PC-3 (cell line): ENCODE measurements around the gene PREX1. TPM values are rescaled to one million over a fixed set of nuclear protein-coding genes. Genes with fewer than 3 reads are reported as not detected.

ENCODE experiments used
- ATAC-seq: fragments of 200-7000 bp; cut with Tn5 transposase; 2 replicates; pipeline ENCODE4 v1.9.1; 2020; ENCODE audit warnings: mild to moderate bottlenecking, moderate library complexity
- BruUV-seq: library from RNA; stranded (reverse); fragments of 400-500 nt; replicated peaks from 2 replicates; lab custom pipeline; 2021; lab: Mats Ljungman, UMichigan
- CTCF ChIA-PET: fragments of 300-600 bp; sonication (Branson Sonifier 250); formaldehyde crosslinking; loops from one replicate; lab custom pipeline; 2022; ENCODE audit warnings: antibody characterized with exemption; lab: Charles Lee
- POLR2A ChIA-PET: fragments of 300-600 bp; sonication (Branson Sonifier 250); formaldehyde crosslinking; loops from one replicate; lab custom pipeline; 2022; ENCODE audit warnings: antibody characterized with exemption; ENCODE audit not compliant: unreplicated experiment; lab: Charles Lee
- DNase-seq: peaks from one replicate; pipeline ENCODE4 v3.0.0-alpha.2; 2015
- H2AFZ ChIP-seq: fragments of 300-600 bp; sonication (generic); 2 replicates; pipeline ENCODE4 v1.6.0; 2016; ENCODE audit warnings: antibody characterized with exemption, low read length
- H3F3A ChIP-seq: fragments of 300-600 bp; sonication (generic); one replicate; pipeline ENCODE4 v1.6.0; 2017; ENCODE audit warnings: antibody characterized with exemption, low read length, control low read depth, mild to moderate bottlenecking; ENCODE audit not compliant: unreplicated experiment
- H3K27ac ChIP-seq: fragments of 300-600 bp; sonication (generic); 2 replicates; pipeline ENCODE4 v1.5.1; 2016; ENCODE audit warnings: mild to moderate bottlenecking, low read length
- H3K27me3 ChIP-seq: fragments of 300-600 bp; sonication (generic); 2 replicates; pipeline ENCODE4 v1.6.1; 2016; ENCODE audit warnings: low read length, mixed read lengths
- H3K36me3 ChIP-seq: fragments of 300-600 bp; sonication (generic); 2 replicates; pipeline ENCODE4 v1.6.1; 2016; ENCODE audit warnings: low read depth, mixed run types, low read length, mixed read lengths
- H3K4me1 ChIP-seq: fragments of 300-600 bp; sonication (generic); 2 replicates; pipeline ENCODE4 v1.5.1; 2016; ENCODE audit warnings: low read length; ENCODE audit not compliant: insufficient read depth
- H3K4me2 ChIP-seq: fragments of 300-600 bp; sonication (generic); 2 replicates; pipeline ENCODE4 v1.6.0; 2016; ENCODE audit warnings: low read length
- H3K4me3 ChIP-seq: fragments of 300-600 bp; sonication (generic); 2 replicates; pipeline ENCODE4 v1.5.1; 2016; ENCODE audit warnings: mild to moderate bottlenecking, low read length, mixed read lengths
- H3K79me2 ChIP-seq: fragments of 300-600 bp; sonication (generic); 2 replicates; pipeline ENCODE4 v1.6.1; 2017; ENCODE audit warnings: low read length, mixed read lengths
- H3K9ac ChIP-seq: fragments of 300-600 bp; sonication (generic); 2 replicates; pipeline ENCODE4 v1.6.0; 2016; ENCODE audit warnings: mild to moderate bottlenecking, low read length
- H3K9me2 ChIP-seq: fragments of 300-600 bp; sonication (generic); replicated peaks from 2 replicates; pipeline ENCODE4 v1.6.1; 2016; ENCODE audit warnings: mixed run types, low read length, mixed read lengths
- H3K9me3 ChIP-seq: fragments of 300-600 bp; sonication (generic); 2 replicates; pipeline ENCODE4 v1.6.1; 2016; ENCODE audit warnings: low read length, mixed read lengths
- H4K20me1 ChIP-seq: fragments of 300-600 bp; sonication (generic); 2 replicates; pipeline ENCODE4 v1.6.1; 2016; ENCODE audit warnings: low read length, mixed read lengths
- EZH2 ChIP-seq: fragments of 300-600 bp; sonication (generic); IDR thresholded peaks from one replicate; pipeline ENCODE4 v1.6.1; 2017; ENCODE audit warnings: antibody characterized with exemption, mild to moderate bottlenecking, low read length; ENCODE audit not compliant: unreplicated experiment
- EZH2phosphoT487 ChIP-seq: fragments of 300-600 bp; sonication (generic); IDR thresholded peaks from 2 replicates; pipeline ENCODE4 v1.6.1; 2018; ENCODE audit warnings: mild to moderate bottlenecking, antibody characterized with exemption, low read length, borderline replicate concordance
- intact Hi-C: fragments of 100-400 bp; cut with micrococcal nuclease; formaldehyde crosslinking; loops from 2 replicates; pipeline ENCODE4 v1.9.0; 2023
- total RNA-seq: library from RNA; depleted of rRNA; stranded (reverse); fragments of >200 nt; gene quantifications from 2 replicates; pipeline ENCODE4 v1.2.3, GENCODE V29; 2014
- TF ChIP-seq, protein P1 (sequence below): fragments of 300-600 bp; sonication (generic); conservative IDR thresholded peaks from 2 replicates; pipeline ENCODE4 v1.5.1; 2017; ENCODE audit warnings: antibody characterized with exemption, low read depth, mild to moderate bottlenecking, low read length

Gene PREX1
- total RNA-seq, 1 experiment from 2014 or later: 22.1 TPM

DNA sequence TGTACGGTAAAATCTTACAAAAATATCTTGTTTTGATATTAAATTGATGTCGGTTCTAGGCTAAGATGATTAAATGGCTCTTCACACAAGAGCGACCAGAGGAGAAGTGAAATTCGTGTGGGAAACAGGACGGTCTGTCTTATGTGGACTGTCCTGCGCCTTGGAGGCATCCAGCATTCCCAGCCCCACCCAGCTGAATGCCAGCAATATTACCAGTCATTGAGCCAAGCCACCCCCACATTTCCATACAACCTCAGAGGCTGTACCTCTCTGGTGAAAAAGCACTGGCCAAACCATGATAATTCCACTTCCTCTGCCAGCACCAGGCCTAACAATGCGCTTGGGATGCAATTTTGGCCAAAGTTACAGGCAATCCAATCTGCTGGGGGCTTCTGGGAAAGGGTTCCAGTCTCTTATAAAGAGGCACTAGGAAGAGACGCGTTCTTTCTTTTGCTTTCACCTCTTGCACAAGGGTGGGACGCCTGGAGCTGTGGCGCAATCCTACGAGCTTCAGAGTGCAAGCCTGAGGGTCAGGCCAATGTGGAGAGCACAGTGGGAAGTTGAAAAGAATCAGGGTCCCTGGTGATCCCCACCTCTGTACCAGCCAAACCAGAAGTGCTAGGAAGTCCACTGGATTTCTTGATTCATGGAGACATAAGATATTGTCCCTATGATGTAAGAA, 213.1 kb downstream of the PREX1 start:
- H2AFZ ChIP-seq: no peak overlapping the region
- intact Hi-C loops: no loop called here
- no peak overlapping the region for H3K4me2 ChIP-seq
- H3K4me3 ChIP-seq: no peak overlapping the region
- no peaks in the 10 kb centered on the region for H3F3A ChIP-seq
- TF ChIP-seq EZH2phosphoT487 (no peak), EZH2 (no peak)
- TF ChIP-seq, protein P1, sequence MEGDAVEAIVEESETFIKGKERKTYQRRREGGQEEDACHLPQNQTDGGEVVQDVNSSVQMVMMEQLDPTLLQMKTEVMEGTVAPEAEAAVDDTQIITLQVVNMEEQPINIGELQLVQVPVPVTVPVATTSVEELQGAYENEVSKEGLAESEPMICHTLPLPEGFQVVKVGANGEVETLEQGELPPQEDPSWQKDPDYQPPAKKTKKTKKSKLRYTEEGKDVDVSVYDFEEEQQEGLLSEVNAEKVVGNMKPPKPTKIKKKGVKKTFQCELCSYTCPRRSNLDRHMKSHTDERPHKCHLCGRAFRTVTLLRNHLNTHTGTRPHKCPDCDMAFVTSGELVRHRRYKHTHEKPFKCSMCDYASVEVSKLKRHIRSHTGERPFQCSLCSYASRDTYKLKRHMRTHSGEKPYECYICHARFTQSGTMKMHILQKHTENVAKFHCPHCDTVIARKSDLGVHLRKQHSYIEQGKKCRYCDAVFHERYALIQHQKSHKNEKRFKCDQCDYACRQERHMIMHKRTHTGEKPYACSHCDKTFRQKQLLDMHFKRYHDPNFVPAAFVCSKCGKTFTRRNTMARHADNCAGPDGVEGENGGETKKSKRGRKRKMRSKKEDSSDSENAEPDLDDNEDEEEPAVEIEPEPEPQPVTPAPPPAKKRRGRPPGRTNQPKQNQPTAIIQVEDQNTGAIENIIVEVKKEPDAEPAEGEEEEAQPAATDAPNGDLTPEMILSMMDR: no peak
- ATAC-seq (no peak), DNase-seq (peak; percentile 38)
- H3K36me3 ChIP-seq: no peaks in the 10 kb centered on the region
- no peaks in the 10 kb centered on the region for H4K20me1 ChIP-seq
- no TSS peak for BruUV-seq
- H3K9ac ChIP-seq: no peak overlapping the region
- no peaks in the 10 kb centered on the region for H3K9me3 ChIP-seq
- no peak overlapping the region for H3K27ac ChIP-seq
- H3K9me2 ChIP-seq: no peaks in the 10 kb centered on the region
- peaks cover 34% of the 10 kb centered on the region for H3K27me3 ChIP-seq
- ChIA-PET POLR2A (no interaction called here), CTCF (interaction anchor here (0.5 kb wide), 1 partner anchor 217 kb away, joined by 3 read pairs; no protein-coding TSS in a partner anchor)
- H3K79me2 ChIP-seq: no peaks in the 10 kb centered on the region
- H3K4me1 ChIP-seq: peaks cover 9% of the 10 kb centered on the region

DNA sequence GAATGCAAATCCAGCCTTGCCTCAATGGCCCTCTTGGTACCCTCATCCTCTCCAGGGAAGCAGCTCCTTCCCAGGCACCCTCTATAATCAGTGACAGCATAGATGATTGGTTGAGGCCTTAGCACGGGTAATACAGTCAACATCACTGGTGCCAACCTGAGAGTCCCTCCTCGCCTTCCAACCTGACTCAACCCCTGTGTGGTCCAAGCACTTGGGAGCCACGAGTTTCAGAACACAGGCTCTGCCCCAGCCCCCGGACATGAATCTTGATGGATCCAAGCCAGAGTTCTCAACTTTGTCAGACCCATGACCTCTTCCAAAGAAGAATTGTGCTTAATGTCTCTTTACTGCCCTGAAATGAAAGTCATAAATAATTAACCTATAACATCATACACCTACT, 213.9 kb downstream of the PREX1 start:
- Histone ChIP-seq H3F3A (no peaks in the 10 kb centered on the region), H3K36me3 (no peaks in the 10 kb centered on the region), H3K9ac (no peak overlapping the region), H3K4me1 (0 out of 2 replicates have a peak, but pooled peaks cover 3% of the 10 kb centered on the region), H2AFZ (no peak overlapping the region), H4K20me1 (no peaks in the 10 kb centered on the region), H3K9me3 (no peaks in the 10 kb centered on the region), H3K9me2 (no peaks in the 10 kb centered on the region), H3K4me3 (no peak overlapping the region), H3K4me2 (no peak overlapping the region), H3K27me3 (peaks cover 34% of the 10 kb centered on the region), H3K79me2 (no peaks in the 10 kb centered on the region), H3K27ac (no peak overlapping the region)
- no peak for DNase-seq
- BruUV-seq: no TSS peak
- ChIA-PET CTCF (interaction anchor here (0.5 kb wide), 1 partner anchor 217 kb away, joined by 3 read pairs; no protein-coding TSS in a partner anchor), POLR2A (no interaction called here)
- intact Hi-C loops: no loop called here
- TF ChIP-seq EZH2phosphoT487: no peak
- no peak for TF ChIP-seq EZH2
- TF ChIP-seq, protein P1: no peak
- ATAC-seq: no peak

- H3K4me1 ChIP-seq: 0 out of 2 replicates have a peak, but pooled peaks cover 3% of the 10 kb centered on the region
- no peak overlapping the region for H3K9ac ChIP-seq
- ATAC-seq (no peak), DNase-seq (no peak)
- no peaks in the 10 kb centered on the region for H3F3A ChIP-seq
- H3K79me2 ChIP-seq: no peaks in the 10 kb centered on the region
- intact Hi-C loops: no loop called here
- H3K27ac ChIP-seq: no peak overlapping the region
- H3K4me2 ChIP-seq: no peak overlapping the region
- POLR2A ChIA-PET: no interaction called here
- H3K9me3 ChIP-seq: no peaks in the 10 kb centered on the region
- H3K36me3 ChIP-seq: no peaks in the 10 kb centered on the region
- TF ChIP-seq EZH2phosphoT487 (no peak), EZH2 (no peak)
- TF ChIP-seq, protein P1: no peak
- H3K4me3 ChIP-seq: no peak overlapping the region
- H4K20me1 ChIP-seq: no peaks in the 10 kb centered on the region
- CTCF ChIA-PET: no interaction called here
- no TSS peak for BruUV-seq
- H3K27me3 ChIP-seq: peaks cover 34% of the 10 kb centered on the region
- no peaks in the 10 kb centered on the region for H3K9me2 ChIP-seq
- H2AFZ ChIP-seq: no peak overlapping the region
These were observed 215.5 kb downstream of the PREX1 start for GRCh38 chr20:48612335-48612734.
